ENCODE measurements around the gene ILK. TPM values are rescaled to one million over a fixed set of nuclear protein-coding genes. Genes with fewer than 3 reads are reported as not detected.

The ILK gene
- total and polyA plus RNA-seq, 10 of the 15 experiments (the other 5 are each of a cell fraction or from before 2014, with no cell fraction given) = 51.8 to 163 (median 92.0) TPM

- no peak overlapping the region for H3K9ac ChIP-seq (ENCODE audit: control insufficient read depth, insufficient read depth, low read length)
- POLR2A ChIA-PET = no interaction called here
- H3K4me2 ChIP-seq (ENCODE audit: control insufficient read depth, insufficient read depth) = no peak overlapping the region
- SMC1A ChIA-PET (ENCODE audit: uncharacterized antibody, unreplicated experiment) = interaction anchor here (1.4 kb wide), 1 partner anchor 12 kb away, joined by 3 read pairs; no protein-coding TSS in a partner anchor
- no peak overlapping the region for H2AFZ ChIP-seq (ENCODE audit: control insufficient read depth, low read depth, low read length)
- BruUV-seq (replicated peaks) = no TSS peak
- CTCF ChIA-PET = interaction anchor here (1.3 kb wide), 1 partner anchor 14 kb away, joined by 5 read pairs; no protein-coding TSS in a partner anchor
- H3K79me2 ChIP-seq (ENCODE audit: control insufficient read depth, insufficient read depth, low read length) = no peaks in the 10 kb centered on the region
- H3K27me3 ChIP-seq (replicated peaks in 1 of 2; ENCODE audit: control insufficient read depth in 2 of 2, insufficient read depth in 2 of 2, low read length in 1 of 2) = peaks cover 4% of the 10 kb centered on the region in 2 experiments
- H3K4me1 ChIP-seq (ENCODE audit: control insufficient read depth, insufficient read depth, low read length) = no peaks in the 10 kb centered on the region
- no peak for FAIRE-seq
- H3K4me3 ChIP-seq = no peak overlapping the region
- no peak overlapping the region for H3K27ac ChIP-seq (ENCODE audit: control insufficient read depth, insufficient read depth)
- no peak for ATAC-seq
- intact Hi-C loops (cut with micrococcal nuclease; ENCODE audit: unreplicated experiment) (no loop called here), in situ Hi-C loops (cut with MboI) (no loop called here)
- WGBS (ENCODE audit: insufficient coverage, insufficient replicate concordance, low lambda C conversion rate, missing lambda C conversion rate) = 76% methylated on average over 9 of the region's 9 CpGs
- H3K9me3 ChIP-seq (replicated peaks; ENCODE audit: control insufficient read depth, insufficient read depth, low read length) = no peaks in the 10 kb centered on the region
- H4K20me1 ChIP-seq (ENCODE audit: control insufficient read depth, insufficient read depth) = no peaks in the 10 kb centered on the region
- RAD21 ChIA-PET (ENCODE audit: unreplicated experiment) = no interaction called here
- TF ChIP-seq NR2C2 (IDR thresholded peaks at IDR 0.05; ENCODE audit: borderline replicate concordance, control insufficient read depth, insufficient read length, low read depth) (no peak), CEBPB (IDR thresholded peaks at IDR 0.05; ENCODE audit: borderline replicate concordance in 1 of 2, low read depth in 2 of 2, low read length in 2 of 2) (no peak), RFX5 (IDR thresholded peaks at IDR 0.05; ENCODE audit: low read depth, low read length) (no peak), ZNF384 (IDR thresholded peaks at IDR 0.05; ENCODE audit: borderline replicate concordance, low read depth, low read length) (no peak)
- no peaks in the 10 kb centered on the region for H3K36me3 ChIP-seq (ENCODE audit: control insufficient read depth in 2 of 2, insufficient read depth in 2 of 2, low read length in 1 of 2)
- DNase-seq (ENCODE audit: low read depth, low spot score) = no peak
These were observed 50.9 kb downstream of the ILK start for GRCh38 chr11:6654281-6655019.

- in situ Hi-C loops (cut with MboI) = no loop called here
- Histone ChIP-seq H3K4me3 (no peak overlapping the region), H3K9me3 (replicated peaks; ENCODE audit: control insufficient read depth, insufficient read depth, low read length) (no peaks in the 10 kb centered on the region), H3K27me3 (replicated peaks in 1 of 2; ENCODE audit: control insufficient read depth in 2 of 2, insufficient read depth in 2 of 2, low read length in 1 of 2) (peaks cover 4% of the 10 kb centered on the region in 2 experiments), H4K20me1 (ENCODE audit: control insufficient read depth, insufficient read depth) (no peaks in the 10 kb centered on the region), H3K4me2 (ENCODE audit: control insufficient read depth, insufficient read depth) (no peak overlapping the region; the same call in 1 of the 2 replicates), H3K36me3 (ENCODE audit: control insufficient read depth in 2 of 2, insufficient read depth in 2 of 2, low read length in 1 of 2) (no peaks in the 10 kb centered on the region), H3K27ac (ENCODE audit: control insufficient read depth, insufficient read depth) (no peak overlapping the region), H3K4me1 (ENCODE audit: control insufficient read depth, insufficient read depth, low read length) (no peaks in the 10 kb centered on the region), H3K9ac (ENCODE audit: control insufficient read depth, insufficient read depth, low read length) (no peak overlapping the region), H2AFZ (ENCODE audit: control insufficient read depth, low read depth, low read length) (no peak overlapping the region), H3K79me2 (ENCODE audit: control insufficient read depth, insufficient read depth, low read length) (no peaks in the 10 kb centered on the region)
- DNase-seq (ENCODE audit: low read depth, low spot score) = no peak
- SMC1A ChIA-PET (ENCODE audit: uncharacterized antibody, unreplicated experiment) = no interaction called here
- intact Hi-C loops (cut with micrococcal nuclease; ENCODE audit: unreplicated experiment) = no loop called here
- CTCF ChIA-PET = no interaction called here
- no peak for FAIRE-seq
- RAD21 ChIA-PET (ENCODE audit: unreplicated experiment) = no interaction called here
- WGBS (ENCODE audit: insufficient coverage, insufficient replicate concordance, low lambda C conversion rate, missing lambda C conversion rate) = 23% methylated on average over 53 of the region's 84 CpGs
- ATAC-seq = no peak
- POLR2A ChIA-PET = no interaction called here
- no TSS peak for BruUV-seq (replicated peaks)
- 0 out of 2 replicates have a peak, but pooled peaks have one; percentile 38 for TF ChIP-seq POLR2A (IDR thresholded peaks at IDR 0.05; ENCODE audit: low read depth, low read length)
- TF ChIP-seq BCL3 (IDR thresholded peaks at IDR 0.05; ENCODE audit: borderline replicate concordance, insufficient read depth, low read depth, low read length, poor library complexity, severe bottlenecking) = peak; percentile 92
- no peak for TF ChIP-seq EZH2 (IDR thresholded peaks at IDR 0.05; ENCODE audit: borderline replicate concordance, control insufficient read depth, low read depth, low read length)
- no peak for TF ChIP-seq E2F4 (IDR thresholded peaks at IDR 0.05; ENCODE audit: low read depth, low read length)
- peak; percentile 91 for TF ChIP-seq SUZ12 (IDR thresholded peaks at IDR 0.05; ENCODE audit: unreplicated experiment)
- TF ChIP-seq PBX3 (IDR thresholded peaks at IDR 0.05; ENCODE audit: insufficient replicate concordance, low read depth, low read length) = peak; percentile 46
These were observed 51.6 kb downstream of the ILK start for GRCh38 chr11:6655020-6655789.

Measured in GM12878 (cell line).